SIG-M5 (cell line): ENCODE results near the gene HGF.
A peak's percentile ranks its signal among the peaks of the same experiment; 100 is the strongest.
"Not testable (repeated sequence)": the region's sequence is repeated elsewhere in the genome, so short reads cannot be mapped to it uniquely, and the experiment has no call there.

Experiments used
- DNase-seq: peaks from one replicate; lab custom pipeline; 2025; lab: John Stamatoyannopoulos, UW

The HGF gene

DNA sequence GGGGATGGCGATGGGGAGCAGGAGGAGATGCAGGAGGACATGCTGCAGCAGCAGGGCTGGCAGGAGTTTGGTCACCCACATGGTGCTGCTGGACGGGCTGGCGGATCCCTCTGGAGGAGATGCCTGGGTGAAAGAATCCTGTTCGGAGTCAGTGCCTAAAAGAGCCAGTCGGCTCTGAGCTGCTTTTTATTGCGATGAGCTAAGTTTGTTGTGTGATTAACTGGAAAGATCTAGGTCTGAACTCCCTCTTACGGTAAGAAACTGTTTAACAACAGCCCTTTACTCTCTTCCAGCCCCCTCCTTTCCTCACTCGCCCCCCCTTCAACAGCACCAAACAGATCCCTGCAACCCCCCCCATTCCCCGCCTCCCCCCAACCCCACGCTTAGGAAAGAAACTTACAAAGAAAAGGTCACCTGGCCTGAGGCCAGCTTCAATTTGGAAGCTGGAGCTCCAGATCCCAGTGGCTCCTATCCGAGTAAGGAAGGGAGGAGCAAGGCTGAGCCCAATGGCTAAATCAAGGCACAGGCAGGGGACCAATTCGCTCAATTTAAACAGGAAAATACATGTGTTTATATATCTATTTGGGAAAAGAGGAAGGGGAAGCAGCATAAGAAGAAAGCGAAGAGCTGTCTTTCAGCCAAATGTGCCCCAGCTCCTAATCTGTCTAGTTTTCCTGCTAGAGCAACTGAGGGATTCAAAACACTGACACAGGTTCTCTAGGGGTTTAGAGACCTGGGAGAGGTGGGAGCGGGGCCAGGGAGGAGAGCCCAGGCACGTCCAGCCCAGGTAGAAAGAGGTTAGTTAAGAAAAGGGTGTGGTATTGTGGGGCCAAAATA lies at the start of gene HGF:
HGF (minus strand) TSS at position 157 of the 837 bp plus-strand sequence; CDS start at position 81, 76 bp downstream.
- DNase-seq = no peak

DNA sequence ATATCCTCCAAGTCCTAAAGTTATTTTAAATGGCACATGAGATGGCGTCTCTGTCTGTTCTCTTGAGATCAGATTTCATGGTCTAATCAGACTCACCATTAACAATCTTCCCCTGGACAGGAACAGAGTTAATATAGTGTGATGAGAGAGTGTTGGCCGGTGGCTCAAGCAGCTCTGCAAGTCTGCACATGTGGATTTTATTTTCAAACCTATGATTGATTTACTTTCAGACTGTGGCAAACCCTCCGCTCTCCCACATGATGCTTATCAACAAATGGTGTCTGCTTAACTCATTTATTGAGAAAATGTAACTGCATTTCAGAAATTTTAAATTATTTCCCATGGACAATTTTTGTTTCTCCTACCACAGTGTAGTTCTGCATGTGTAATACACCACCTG lies 46.5 kb upstream of the HGF start:
- DNase-seq = no peak

DNA sequence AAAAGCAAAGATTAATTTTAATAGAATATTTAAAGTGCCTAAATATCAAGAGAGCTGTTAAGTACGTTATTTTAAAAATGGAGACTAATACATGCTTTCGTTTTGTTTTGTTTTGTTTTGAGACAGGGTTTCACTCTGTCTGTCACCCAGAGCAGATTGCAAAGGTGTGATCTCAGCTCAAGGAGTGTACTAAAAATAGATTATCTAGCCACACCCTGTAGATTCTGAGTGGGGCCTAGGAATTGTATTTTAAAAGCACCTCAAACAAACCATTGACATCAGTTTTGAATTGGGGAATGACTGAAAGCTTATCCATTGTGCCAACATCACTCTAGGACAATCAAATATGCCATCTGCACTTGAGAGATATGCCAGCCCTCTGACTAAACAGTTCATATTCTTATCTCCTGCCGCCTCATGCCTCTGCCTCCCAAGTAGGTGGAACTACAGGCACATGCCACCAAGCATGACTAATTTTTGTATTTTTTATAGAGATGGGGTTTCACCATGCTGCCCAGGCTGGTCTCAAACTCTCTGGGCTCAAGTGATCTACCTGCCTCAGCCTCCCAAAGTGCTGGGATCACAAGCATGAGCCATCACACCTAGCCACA lies 43.1 kb upstream of the HGF start:
- not testable (repeated sequence) for DNase-seq

DNA sequence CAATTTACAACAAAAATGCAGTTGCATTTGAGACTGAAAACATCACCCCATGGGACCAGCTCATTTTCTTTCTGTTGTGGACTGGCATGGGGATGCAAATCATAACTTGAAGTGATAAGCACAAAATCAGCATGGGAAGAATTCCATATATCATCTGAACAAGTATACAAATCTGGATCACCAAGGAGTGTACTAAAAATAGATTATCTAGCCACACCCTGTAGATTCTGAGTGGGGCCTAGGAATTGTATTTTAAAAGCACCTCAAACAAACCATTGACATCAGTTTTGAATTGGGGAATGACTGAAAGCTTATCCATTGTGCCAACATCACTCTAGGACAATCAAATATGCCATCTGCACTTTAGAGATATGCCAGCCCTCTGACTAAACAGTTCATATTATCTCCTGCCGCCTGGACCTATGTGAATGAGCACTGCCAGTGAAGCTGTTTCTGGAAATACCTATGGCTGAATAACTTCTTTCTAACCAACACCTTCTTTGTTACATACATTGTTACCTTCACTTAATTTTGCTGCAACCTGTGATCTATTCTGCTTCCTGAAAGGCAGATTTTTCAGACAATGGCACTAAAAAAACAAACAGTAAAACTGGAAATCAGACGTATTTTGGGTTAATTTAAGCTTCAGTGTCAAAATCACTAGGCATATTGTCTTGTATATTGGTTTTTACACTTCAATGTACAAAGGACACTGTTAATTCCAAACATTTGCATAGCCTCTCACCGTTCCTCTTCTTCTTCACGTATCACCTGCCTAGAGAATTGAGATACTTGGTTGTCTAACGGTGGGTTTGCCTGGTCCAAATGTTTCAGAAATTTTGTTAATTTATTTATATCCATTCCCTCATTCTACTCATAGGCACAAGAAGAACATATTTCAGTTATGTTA lies 42.4 kb upstream of the HGF start:
- no peak for DNase-seq

DNA sequence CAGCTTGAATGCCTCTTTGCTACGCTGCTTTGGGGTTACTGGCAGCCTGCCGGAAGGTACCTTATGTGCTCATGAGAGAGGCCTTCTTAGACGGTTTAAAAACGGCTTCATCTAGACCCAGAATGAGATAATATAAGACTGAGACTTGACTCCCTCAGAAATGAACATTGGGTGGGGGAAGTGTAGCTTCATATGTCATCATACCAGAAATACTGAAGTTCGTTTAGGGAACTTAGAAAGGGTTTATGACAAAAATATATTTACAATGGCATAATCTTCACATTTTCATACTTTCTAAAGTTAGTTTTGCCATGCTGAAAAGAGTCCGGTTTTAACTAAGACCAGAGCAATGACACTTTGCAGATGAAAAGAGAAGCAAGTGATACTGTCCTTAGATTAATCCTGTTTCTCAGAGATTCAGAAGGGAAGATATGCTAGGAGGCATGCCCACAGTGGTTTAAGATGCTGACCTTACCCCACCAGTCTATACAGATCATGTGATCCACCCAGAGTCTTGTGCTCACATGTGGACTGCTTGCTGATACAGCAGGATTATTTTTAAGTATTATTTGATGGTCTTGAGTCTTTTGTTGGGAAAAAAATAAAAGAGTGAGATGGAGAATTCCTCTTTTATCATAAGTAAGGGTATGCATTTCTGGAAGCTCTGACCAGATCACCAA lies 40.8 kb upstream of the HGF start:
- DNase-seq = peak; percentile 59

DNA sequence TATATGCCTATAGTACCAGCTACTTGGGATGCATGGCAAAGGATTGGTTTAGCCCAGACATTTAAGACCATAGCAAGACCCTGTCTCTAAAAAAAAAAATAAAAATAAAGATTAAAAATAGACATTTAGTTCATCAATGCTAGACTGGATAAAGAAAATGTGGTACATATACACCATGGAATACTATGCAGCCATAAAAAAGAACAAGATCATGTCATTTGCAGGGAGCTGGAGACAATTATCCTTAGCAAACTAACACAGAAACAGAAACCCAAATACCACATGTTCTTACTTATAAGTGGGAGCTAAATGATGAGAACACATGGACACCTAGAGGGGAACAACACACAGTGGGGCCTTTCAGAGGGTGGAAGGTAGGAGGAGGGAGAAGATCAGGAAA lies 38.5 kb upstream of the HGF start:
- not testable (repeated sequence) for DNase-seq

DNA sequence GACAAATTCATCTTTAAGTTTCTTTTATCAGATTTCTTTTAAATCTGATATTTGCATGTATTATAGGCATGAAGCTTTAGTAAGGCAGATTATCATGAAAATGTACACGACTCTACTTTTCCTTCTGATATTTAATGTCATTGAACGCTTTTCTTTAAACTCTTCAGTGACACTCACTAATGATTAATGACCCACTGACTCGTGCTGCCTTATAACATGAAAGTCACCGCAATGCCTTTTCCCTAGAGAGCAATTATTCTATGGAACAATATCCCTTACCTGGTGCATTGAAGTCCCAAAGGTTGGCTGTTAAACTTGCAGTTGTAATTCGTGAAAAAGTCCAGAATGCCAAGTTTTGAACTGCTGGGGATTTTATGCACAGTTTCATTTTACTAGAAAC lies 33.4 kb upstream of the HGF start:
- no peak for DNase-seq

DNA sequence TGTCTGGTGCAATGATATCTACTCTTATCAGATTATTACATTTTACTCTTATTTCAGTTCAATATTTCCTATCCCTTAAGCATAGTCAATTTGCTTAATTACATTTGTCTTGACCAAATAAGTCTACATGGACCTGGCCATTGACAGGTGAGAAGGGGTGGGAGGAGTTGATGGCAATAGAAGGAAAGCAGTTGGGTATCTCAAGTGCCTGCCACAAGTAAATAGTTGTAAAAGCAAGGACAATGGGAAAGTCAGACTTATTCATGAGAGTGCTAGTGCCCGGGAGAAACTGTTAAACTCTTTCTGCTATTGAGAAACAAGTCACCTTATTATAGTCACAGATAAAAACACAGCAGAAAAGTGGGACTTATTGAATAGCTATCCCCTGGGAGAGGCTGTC lies 32.4 kb upstream of the HGF start:
- no peak for DNase-seq

DNA sequence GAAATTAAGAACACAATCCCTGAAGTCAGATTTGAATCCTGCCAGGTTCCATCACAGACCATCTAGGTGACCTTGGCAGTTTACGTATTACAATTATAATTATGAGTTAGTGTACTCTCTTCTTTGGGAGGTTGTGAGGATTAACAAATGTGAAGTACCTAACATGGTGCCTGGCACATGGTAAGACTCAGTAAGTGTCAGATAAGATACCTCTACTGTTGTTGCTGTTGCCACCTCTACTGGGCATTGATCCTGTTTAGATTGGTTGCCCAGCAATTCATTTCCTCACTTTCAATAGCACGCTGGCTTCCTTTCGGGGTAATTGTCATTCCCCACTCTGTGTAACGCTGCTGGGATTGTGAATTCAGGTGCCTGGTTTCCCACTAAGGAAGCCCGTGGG lies 31.7 kb upstream of the HGF start:
- no peak for DNase-seq

DNA sequence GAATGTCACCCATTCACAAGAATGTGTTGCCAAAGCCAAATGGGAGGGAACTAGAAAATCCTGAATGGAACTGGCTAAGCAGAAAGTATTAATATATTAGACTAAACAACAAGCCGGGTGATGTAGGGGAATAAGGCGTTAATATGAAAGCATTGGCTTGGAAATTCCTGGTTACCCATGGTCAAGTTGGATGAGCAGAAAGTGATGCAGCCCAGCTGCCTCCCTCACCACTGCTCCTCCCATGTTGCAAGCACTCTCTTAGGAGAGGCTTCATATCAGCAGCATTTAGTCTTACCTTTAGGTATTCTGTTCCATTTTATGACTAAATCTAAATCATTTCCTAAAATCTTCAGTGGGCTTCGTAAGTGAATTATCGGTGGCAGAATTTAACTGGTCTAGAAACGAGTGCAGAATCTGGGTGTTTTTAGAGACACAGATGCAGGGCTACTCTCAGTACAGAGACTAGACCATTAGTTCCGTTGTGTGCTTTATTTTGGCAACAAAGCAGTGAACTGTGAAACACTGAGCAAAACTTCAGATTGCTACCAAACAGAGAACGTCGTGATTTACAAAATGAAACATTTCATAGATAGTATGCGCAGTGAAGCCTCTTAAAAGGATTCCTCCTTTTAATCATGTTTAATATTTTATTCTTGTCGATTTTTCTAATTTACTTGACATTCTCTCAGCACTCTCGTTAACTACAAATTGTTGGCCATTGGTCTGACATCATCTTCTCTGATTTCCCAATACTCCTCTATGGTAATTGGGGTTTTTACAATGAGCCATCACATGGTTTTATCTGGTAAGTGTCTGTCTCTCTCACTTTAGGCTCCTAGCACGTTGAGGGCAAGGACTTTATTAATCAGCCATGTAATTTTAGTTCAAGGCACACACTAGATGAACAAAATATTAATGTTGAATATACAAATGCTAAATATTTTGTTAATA lies 22.0 kb upstream of the HGF start:
- DNase-seq = no peak

DNA sequence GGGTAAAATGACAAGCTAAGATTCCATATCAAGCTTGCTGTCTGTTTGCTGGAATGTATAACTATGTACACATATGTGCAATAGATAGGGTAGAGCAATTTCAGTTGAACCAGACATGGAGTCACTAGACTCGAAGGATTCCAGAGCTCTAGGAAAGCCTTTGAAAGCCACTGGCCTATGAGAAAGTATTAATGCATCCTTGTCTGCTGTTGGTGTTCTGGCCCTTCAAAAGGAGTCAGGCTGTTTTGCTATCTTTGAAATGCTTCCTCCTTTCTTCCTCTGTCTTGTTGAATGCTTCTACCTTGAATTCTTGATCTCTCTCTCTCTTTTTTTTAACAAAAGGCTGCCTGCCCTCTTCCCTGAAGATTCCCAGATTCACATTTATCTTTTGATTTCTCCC lies 20.8 kb upstream of the HGF start:
- DNase-seq = no peak

DNA sequence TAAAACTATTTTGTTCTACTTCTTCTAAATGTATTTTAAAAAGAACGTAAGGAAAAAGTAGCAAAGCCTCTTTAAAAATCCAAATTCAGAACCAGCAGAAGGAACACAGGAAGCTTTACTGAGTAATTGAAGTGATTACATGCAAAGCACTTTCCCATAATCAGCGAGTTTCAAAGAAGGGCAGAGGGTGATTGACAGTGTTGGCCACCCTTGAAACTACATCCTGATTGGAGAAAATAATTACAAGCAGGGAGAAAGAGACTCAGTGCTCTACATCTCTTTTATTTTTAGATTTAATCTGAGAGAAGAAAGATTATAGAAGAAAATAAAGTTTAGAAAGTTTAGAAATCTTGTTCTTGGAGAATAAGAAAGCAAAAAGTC lies 20.3 kb upstream of the HGF start:
- no peak for DNase-seq

DNA sequence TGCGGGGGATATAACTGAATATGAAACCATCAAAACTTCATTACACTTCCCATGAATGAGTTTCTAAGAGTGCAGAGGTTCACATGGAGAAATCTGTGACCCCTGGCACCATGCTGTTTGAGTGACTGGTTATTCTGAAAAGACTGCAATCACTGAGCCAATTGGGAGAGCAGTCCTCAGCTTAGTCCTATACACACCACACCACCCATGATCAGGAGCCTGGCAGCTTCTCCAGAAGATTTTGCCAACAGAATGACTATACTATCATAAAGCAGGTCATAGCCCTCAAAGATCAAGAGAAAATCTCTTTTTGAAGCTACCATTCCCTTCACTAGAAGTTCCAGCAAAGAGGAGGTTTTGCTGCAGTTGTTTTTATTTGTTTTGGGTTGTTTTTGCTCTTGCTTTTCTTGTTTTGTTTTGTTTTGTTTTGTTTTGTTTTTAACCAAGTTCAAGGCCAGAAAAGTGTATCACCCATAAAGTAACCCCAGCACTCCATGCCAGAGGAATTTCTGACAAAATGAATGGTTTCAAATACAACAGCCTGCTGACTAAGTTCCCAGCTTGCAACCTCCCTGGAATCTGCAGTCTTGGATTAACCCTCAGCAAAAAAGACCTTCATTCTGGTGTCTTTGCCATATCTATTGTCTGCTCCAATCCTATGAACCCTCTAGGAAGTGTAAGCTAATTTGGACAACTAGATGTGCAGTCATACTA lies 19.7 kb upstream of the HGF start:
- DNase-seq = no peak

DNA sequence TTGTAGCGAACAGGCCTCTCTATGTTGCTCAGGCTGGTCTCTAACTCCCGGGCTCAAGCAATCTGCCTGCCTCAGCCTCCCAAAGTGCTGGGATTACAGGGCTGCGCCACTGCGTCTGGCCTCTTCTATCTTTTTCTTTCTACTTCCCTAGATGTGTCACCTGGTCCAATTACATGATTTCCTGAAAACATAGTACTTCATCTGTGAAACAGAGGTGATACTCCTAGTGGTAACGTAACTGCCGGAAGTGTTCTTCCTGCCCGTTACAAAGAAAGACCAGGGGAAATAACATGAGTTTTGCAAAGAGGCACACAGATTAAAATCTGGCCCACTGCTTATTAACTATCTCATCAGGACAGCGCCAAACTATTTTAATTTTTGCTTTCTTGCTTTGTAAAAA lies 18.4 kb upstream of the HGF start:
- no peak for DNase-seq

DNA sequence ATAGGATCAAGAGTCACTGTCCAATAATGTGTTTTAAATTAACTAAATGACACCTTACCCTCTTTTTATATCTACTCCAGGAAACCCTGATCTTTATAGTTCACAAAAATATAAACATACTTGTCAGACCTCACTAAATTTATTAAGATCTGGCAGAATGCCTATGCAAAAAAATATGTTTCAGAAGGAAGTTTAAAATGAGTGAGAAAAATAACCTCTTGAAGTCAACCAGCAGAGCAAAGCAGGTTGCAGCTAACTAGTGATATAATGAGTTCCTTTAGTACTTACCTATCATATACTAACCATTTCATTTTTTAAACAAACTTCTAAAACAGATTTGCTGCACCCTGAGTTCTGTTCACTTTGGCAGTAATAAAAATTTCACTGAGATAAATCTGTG lies 14.0 kb upstream of the HGF start:
- no peak for DNase-seq

DNA sequence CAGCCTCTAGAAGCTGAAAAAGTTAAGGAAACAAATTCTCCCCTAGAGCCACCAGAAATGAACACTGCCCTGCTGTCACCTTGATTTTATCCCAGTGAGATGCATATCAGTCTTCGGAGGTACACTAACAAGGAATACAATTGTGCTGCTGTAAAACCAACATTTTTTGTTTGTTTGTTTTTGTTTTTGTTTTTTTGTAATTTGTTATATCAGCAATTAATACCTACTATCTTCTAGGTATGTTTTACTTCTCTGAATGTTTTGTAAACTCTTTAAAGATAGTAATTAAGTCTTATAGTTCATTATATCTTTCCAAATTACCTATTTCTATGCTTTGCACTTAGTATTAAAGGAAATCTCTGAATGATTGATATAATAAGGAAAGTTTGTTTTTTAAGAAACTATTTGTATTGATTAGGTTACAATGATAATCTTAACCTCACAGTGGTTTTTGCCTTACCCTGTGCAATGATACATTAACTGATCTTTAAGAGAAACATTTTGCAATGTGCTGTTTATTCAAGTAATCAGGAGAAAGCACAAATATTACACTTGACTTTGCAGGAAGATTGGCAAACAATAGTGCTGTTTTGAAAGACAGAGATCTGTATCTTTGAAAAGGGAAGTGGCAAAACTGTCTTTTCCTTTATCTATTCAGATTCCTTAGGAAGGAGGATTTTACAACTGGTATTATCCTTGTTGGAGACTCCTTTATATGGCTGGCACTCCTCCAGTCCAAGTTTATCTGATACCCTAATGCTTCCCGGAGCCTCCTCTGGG lies 11.3 kb upstream of the HGF start:
- DNase-seq = no peak

DNA sequence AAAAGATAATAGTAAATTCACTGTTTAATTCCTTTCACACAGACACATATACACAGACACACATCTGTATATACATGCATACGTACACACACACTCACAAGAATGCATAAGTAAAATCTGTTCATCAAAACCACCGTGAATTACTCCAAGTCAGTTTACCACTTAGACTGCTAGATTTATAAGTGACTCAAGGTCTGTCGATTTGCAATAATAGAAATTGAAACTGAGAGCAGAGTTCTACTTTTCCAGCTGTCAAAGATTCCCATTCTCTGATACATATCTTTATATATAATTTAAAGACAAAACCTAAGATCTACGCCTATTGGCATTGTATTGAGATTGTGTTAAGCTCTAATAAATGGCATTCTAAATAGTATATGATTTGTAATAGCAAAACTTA lies 9.9 kb upstream of the HGF start:
- DNase-seq = no peak

DNA sequence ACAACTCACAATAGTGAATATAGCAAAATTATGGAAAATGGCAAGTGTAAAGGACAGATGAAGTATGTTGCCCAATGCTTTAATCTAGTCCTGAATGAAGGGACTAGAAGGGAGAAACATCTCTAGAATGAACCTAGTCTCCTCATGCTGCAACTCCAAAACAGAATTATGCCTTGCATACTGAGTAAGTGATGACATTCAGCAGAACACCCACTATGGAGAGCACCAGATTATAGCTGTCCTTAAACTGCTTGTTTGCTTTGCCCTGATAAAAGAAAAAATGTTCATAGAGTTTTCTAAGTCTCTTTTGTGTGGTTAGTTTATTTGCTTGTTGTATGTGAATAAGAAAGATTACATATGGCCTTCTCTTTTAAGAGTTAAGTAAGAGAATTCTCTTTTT lies 7.8 kb upstream of the HGF start:
- no peak for DNase-seq

DNA sequence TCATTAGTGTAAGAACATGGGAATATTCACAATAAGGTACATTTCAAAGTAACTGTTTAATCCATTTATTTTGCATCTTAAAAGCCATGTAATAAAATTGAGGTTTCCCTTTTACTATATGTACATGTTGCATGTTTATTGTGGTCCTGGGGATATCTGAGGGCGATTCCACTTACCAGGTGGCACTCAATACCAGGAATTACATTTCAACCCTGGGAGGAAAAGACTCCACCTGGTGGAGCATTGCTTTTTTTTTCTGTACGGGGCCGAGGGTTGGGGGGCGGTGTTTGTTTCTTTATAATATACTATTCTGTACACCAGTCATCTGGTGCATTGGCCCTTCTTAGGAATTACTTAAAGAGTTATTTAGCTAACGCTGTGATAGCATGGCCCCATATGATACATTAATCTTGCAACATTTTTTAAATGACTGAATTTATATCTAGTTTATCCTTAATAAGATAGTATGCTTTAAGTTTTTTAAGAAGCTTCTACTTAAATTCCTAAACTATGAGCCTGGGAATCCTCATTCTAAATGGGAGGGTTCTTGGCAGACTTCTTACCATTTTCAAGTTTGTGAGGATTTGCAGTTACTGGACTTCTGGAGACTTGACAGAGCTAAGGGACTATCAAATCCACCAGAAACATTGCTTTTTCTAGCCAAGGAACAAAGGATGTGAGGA lies 7.2 kb upstream of the HGF start:
- DNase-seq = no peak
